GM12875 (cell line): ENCODE results near the gene ALOX5.
"Not testable (repeated sequence)": the region's sequence is repeated elsewhere in the genome, so short reads cannot be mapped to it uniquely, and the experiment has no call there.

Experiments used
- H3K4me3 ChIP-seq: one replicate; pipeline ENCODE4 v1.5.1; 2011; ENCODE audit warnings: low read depth, low read length, control low read depth
- TF ChIP-seq, protein P1 (sequence below): IDR thresholded peaks from 2 replicates; pipeline ENCODE4 v1.5.1; 2011; ENCODE audit warnings: low read depth, mild to moderate bottlenecking, control low read depth, inconsistent platforms, low read length, moderate library complexity, borderline replicate concordance; ENCODE audit not compliant: insufficient read depth

ALOX5 gene

DNA sequence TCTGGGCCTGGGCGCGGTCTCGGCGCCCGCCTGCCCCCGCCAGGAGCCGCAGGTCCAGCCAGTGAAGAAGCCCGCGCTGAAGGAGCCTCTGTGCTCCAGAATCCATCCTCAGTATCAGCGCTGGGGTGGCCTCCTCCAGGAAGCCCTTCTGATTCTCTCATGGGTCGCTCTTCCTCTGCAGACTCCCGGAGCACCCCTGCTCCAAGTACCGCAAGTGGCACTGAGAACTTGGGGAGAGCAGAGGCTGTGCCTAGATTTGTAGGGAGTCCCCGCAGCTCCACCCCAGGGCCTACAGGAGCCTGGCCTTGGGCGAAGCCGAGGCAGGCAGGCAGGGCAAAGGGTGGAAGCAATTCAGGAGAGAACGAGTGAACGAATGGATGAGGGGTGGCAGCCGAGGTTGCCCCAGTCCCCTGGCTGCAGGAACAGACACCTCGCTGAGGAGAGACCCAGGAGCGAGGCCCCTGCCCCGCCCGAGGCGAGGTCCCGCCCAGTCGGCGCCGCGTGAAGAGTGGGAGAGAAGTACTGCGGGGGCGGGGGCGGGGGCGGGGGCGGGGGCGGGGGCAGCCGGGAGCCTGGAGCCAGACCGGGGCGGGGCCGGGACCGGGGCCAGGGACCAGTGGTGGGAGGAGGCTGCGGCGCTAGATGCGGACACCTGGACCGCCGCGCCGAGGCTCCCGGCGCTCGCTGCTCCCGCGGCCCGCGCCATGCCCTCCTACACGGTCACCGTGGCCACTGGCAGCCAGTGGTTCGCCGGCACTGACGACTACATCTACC is at the start of gene ALOX5:
ALOX5 (plus strand) TSS at position 641 of the 774 bp plus-strand sequence; CDS start at position 705, 64 bp downstream.
- TF ChIP-seq, protein P1, sequence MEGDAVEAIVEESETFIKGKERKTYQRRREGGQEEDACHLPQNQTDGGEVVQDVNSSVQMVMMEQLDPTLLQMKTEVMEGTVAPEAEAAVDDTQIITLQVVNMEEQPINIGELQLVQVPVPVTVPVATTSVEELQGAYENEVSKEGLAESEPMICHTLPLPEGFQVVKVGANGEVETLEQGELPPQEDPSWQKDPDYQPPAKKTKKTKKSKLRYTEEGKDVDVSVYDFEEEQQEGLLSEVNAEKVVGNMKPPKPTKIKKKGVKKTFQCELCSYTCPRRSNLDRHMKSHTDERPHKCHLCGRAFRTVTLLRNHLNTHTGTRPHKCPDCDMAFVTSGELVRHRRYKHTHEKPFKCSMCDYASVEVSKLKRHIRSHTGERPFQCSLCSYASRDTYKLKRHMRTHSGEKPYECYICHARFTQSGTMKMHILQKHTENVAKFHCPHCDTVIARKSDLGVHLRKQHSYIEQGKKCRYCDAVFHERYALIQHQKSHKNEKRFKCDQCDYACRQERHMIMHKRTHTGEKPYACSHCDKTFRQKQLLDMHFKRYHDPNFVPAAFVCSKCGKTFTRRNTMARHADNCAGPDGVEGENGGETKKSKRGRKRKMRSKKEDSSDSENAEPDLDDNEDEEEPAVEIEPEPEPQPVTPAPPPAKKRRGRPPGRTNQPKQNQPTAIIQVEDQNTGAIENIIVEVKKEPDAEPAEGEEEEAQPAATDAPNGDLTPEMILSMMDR: no peak
- peak within 1 kb of the TSS; percentile 94 for H3K4me3 ChIP-seq

DNA sequence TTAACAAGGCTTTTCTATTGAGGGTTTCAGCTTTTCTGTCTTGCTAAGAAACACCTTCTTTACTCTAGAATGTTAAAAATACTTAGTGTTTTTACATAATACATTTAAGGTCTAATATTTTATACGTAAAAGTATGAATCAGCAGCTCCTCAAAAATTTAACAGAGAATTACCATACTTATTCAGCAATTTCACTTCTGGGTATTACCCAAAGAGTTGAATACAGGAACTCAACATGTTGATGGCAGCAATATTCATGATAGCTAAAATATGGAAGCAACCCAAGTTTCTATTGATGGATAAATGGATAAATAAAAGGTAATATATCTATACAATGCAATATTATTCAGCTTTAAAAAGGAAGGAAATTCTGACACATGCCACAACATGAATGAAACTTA is 48.9 kb upstream of the ALOX5 start:
- H3K4me3 ChIP-seq: no peak overlapping the region
- TF ChIP-seq, protein P1: no peak

DNA sequence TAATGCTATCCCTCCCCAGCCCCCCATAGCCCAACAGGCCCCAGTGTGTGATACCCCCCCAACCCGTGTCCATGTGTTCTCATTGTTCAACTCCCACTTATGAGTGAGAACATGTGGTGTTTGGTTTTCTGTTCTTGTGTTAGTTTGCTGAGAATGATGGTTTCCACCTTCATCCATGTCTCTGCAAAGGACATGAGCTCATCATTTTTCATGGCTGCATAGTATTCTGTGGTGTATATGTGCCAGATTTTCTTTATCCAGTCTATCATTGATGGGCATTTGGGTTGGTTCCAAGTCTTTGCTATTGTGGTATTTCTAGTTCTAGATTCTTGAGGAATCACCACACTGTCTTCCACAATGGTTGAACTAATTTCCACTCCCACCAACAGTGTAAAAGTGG is 47.2 kb upstream of the ALOX5 start:
- H3K4me3 ChIP-seq: not testable (repeated sequence)

DNA sequence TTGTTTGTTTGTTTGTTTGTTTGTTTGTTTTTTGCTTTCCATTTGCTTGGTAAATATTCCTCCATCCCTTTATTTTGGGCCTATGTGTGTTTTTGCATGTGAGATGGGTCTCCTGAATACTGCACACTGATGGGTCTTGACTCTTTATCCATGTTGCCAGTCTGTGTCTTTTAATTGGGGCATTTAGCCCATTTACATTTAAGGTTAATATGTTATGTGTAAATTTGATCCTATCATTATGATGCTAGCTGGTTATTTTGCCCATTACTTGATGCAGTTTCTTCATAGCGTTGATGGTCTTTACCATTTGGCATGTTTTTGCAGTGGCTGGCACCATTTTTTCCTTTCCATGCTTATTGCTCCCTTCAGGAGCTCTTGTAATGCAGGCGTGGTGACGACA is 42.2 kb upstream of the ALOX5 start:
- not testable (repeated sequence) for H3K4me3 ChIP-seq

DNA sequence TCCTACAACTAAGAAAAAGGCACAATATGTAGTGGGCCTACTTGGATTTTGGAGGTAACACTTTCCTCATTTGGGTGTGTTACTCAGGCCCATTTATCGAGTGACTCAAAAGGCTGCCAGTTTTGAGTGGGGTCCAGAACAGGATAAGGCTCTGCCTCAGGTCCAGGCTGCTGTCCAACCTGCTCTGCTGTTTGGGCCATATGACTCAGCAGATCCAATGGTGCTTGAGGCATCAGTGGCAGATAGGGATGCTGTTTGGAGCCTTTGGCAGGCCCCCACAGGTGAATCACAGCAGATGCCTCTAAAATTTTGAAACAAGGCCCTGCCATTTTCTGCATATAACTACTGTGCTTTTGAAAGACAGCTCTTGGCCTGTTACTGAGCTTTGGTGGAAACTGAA is 34.1 kb upstream of the ALOX5 start:
- TF ChIP-seq, protein P1: no peak

DNA sequence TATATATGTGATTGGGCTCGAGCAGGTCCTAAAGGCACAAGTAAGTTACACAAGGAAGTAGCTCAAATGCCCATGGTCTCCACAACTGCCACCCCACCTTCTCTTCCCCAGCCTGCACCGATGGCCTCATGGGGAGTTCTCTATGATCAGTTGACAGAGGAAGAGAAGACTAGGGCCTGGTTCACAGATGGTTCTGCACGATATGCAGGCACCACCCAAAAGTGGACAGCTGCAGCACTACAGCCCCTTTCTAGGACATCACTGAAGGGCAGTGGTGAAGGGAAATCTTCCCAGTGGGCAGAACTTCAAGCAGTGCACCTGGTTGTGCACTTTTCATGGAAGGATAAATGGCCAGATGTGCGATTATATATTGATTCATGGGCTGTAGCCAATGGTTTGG is 33.6 kb upstream of the ALOX5 start:
- H3K4me3 ChIP-seq: not testable (repeated sequence)

More for the DNA sequence above, 34.1 kb upstream of the ALOX5 start:
- H3K4me3 ChIP-seq: no peak overlapping the region

DNA sequence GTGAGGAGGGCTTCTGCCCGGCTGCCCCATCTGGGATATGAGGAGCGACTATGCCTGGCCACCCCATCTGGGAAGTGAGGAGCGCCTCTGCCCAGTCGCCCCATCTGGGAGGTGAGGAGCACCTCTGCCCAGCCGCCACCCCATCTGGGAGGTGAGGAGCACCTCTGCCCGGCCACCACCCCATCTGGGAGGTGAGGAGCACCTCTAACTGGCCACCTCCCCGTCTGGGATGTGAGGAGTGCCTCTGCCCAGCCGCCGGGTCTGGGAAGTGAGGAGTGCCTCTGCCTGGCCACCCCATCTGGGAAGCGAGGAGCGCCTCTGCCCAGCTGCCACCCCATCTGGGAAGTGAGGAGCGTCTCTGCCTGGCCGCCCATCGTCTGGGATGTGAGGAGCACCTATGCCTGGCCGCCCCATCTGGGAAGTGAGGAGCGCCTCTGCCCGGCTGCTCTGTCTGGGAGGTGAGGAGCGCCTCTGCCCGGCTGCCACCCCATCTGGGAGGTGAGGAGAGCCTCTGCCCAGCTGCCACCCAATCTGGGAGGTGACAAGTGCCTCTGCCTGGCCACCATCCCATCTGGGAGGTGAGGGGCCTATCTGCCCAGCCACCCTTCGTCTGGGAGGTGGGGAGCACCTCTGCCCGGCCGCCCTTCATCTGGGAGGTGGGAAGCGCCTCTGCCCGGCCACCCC is 27.2 kb upstream of the ALOX5 start:
- H3K4me3 ChIP-seq: not testable (repeated sequence)

DNA sequence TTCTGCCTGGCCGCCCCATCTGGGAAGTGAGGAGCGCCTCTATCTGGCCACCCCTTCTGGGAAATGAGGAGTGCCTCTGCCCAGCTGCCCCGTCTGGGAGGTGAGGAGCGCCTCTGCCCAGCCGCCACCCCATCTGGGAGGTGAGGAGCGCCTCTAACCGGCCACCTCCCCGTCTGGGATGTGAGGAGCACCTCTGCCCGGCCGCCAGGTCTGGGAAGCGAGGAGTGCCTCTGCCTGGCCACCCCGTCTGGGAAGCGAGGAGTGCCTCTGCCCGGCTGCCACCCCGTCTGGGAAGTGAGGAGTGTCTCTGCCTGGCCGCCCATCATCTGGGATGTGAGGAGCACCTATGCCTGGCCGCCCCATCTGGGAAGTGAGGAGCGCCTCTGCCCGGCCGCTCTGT is 26.6 kb upstream of the ALOX5 start:
- not testable (repeated sequence) for H3K4me3 ChIP-seq

DNA sequence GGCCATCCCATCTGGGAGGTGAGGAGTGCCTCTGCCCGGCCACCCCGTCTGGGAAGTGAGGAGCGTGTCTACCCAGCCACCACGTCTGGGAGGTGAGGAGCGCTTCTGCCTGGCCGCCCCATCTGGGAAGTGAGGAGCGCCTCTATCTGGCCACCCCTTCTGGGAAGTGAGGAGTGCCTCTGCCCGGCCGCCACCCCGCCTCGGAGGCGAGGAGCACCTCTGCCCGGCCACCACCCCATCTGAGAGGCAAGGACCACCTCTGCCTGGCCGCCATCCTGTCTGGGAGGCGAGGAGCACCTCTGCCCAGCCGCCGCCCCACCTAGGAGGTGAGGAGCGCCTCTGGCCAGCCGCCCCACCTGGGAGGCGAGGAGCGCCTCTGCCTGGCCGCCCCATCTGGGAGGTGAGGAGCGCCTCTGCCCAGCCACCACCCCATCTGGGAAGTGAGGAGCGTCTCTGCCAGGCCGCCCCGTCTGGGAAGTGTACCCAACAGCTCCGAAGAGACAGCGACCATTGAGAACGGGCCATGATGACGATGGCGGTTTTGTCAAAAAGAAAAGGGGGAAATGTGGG is 25.7 kb upstream of the ALOX5 start:
- H3K4me3 ChIP-seq: not testable (repeated sequence)

DNA sequence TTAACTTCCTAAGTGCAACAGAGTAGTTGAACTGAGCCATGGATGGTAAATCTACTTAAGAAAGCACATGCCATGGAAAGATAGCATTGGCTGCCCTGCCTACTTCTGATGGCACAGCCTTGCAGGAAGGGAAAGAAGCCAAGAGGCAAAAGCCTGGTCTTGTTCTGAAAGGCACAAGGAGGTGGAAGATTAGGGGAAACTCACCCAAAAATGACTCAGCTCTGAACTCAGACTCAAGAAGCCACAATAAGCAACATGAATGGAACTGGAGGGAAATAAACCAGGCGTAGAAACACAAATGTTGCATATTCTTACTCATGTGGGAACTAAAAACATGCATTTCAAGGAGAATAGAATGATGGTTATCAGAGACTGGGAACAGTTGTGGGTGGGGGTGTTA is 20.8 kb upstream of the ALOX5 start:
- H3K4me3 ChIP-seq: no peak overlapping the region
- TF ChIP-seq, protein P1: no peak
